Endothelial cell of umbilical vein (primary cell): Measurements from ENCODE around the gene LRP5.

Experiments
- EZH2 ChIP-seq: IDR thresholded peaks from 2 replicates; pipeline ENCODE4 v1.6.1; 2012; ENCODE audit warnings: borderline replicate concordance, low read depth, mild to moderate bottlenecking, moderate library complexity, low read length, inconsistent platforms; ENCODE audit not compliant: severe bottlenecking
- JUN ChIP-seq: IDR thresholded peaks from 2 replicates; pipeline ENCODE4 v1.6.1; 2011; ENCODE audit warnings: borderline replicate concordance, low read depth; ENCODE audit not compliant: insufficient read length, insufficient read depth
- POLR2A ChIP-seq: IDR thresholded peaks from 2 replicates; pipeline ENCODE4 v1.6.1; 2012; ENCODE audit warnings: low read depth, mild to moderate bottlenecking, control low read depth, low read length
- POLR2AphosphoS5 ChIP-seq: IDR thresholded peaks from 2 replicates; pipeline ENCODE4 v1.6.1; 2012; ENCODE audit warnings: low read depth, mild to moderate bottlenecking, control low read depth, low read length, moderate library complexity; ENCODE audit not compliant: insufficient read depth
- TF ChIP-seq, protein P1 (sequence below), 2 donors: IDR thresholded peaks; 1 replicate in 1 of 2; 2 replicates in 1 of 2; pipeline ENCODE4 v1.5.1; 2011; ENCODE audit warnings: low read length in 2 of 2, mild to moderate bottlenecking in 2 of 2, moderate library complexity in 2 of 2, control low read depth in 1 of 2, inconsistent platforms in 1 of 2, low read depth in 1 of 2; ENCODE audit not compliant: insufficient read depth in 1 of 2; ENCODE audit errors: extremely low read depth in 1 of 2
- TF ChIP-seq, protein P2 (sequence below): IDR thresholded peaks from 2 replicates; pipeline ENCODE4 v1.6.1; 2011; ENCODE audit not compliant: insufficient read depth, insufficient read length

DNA sequence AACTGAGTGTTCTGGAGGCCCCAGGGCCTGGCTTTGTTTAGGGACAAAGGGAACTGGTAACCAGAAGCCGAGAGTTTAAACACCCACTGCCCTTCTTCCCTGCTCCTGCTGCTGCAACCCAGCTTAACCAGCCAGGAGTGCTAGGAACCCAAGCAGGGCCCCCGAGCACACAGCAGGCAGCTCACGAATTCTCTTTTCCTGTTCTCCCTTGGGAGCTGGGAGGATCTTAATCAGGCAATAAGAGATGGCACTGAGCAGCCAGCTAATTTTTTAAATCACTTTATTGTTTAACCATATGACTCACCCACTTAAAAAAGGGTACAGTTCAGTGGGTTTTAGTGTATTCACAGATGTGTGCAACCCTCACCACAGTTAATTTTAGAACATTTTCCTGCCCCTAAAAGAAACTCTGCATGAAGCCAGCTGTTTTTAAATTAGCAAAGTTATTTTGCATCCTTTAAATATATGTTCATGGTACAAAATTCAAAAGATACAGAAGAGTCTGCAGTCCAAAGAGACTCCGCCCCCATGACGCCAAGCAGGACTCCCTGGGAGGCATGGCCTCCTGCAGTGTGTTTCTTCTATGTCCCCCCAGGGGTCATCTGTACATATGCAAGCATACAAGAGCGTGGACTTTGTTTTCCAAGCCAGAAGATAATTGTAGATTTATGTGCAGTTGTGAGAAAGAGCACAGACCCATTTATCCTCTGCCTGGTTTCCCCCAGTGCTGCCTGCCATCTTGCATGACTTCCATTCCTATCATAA lies 129.3 kb downstream of the LRP5 start:
- TF ChIP-seq, protein P1, sequence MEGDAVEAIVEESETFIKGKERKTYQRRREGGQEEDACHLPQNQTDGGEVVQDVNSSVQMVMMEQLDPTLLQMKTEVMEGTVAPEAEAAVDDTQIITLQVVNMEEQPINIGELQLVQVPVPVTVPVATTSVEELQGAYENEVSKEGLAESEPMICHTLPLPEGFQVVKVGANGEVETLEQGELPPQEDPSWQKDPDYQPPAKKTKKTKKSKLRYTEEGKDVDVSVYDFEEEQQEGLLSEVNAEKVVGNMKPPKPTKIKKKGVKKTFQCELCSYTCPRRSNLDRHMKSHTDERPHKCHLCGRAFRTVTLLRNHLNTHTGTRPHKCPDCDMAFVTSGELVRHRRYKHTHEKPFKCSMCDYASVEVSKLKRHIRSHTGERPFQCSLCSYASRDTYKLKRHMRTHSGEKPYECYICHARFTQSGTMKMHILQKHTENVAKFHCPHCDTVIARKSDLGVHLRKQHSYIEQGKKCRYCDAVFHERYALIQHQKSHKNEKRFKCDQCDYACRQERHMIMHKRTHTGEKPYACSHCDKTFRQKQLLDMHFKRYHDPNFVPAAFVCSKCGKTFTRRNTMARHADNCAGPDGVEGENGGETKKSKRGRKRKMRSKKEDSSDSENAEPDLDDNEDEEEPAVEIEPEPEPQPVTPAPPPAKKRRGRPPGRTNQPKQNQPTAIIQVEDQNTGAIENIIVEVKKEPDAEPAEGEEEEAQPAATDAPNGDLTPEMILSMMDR (IDR thresholded peaks at IDR 0.05; ENCODE audit: extremely low read depth in 1 of 2, insufficient read depth in 1 of 2, low read depth in 1 of 2, low read length in 2 of 2), result no peak
- TF ChIP-seq POLR2A (no peak), EZH2 (no peak), JUN (no peak), POLR2AphosphoS5 (no peak)
- TF ChIP-seq, protein P2, sequence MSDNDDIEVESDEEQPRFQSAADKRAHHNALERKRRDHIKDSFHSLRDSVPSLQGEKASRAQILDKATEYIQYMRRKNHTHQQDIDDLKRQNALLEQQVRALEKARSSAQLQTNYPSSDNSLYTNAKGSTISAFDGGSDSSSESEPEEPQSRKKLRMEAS, result no peak
